HG03159 (cell line): ENCODE measurements around the gene PJVK.
A peak's percentile ranks its signal among the peaks of the same experiment; 100 is the strongest.
"Not testable (repeated sequence)": the region's sequence is repeated elsewhere in the genome, so short reads cannot be mapped to it uniquely, and the experiment has no call there.

Source experiments
- ATAC-seq: cut with Tn5 transposase; IDR thresholded peaks from one replicate; pipeline ENCODE4 v1.9.1; 2021; ENCODE audit warnings: mild to moderate bottlenecking, moderate library complexity; ENCODE audit not compliant: unreplicated experiment

The PJVK gene, protein sequence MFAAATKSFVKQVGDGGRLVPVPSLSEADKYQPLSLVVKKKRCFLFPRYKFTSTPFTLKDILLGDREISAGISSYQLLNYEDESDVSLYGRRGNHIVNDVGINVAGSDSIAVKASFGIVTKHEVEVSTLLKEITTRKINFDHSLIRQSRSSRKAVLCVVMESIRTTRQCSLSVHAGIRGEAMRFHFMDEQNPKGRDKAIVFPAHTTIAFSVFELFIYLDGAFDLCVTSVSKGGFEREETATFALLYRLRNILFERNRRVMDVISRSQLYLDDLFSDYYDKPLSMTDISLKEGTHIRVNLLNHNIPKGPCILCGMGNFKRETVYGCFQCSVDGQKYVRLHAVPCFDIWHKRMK

DNA sequence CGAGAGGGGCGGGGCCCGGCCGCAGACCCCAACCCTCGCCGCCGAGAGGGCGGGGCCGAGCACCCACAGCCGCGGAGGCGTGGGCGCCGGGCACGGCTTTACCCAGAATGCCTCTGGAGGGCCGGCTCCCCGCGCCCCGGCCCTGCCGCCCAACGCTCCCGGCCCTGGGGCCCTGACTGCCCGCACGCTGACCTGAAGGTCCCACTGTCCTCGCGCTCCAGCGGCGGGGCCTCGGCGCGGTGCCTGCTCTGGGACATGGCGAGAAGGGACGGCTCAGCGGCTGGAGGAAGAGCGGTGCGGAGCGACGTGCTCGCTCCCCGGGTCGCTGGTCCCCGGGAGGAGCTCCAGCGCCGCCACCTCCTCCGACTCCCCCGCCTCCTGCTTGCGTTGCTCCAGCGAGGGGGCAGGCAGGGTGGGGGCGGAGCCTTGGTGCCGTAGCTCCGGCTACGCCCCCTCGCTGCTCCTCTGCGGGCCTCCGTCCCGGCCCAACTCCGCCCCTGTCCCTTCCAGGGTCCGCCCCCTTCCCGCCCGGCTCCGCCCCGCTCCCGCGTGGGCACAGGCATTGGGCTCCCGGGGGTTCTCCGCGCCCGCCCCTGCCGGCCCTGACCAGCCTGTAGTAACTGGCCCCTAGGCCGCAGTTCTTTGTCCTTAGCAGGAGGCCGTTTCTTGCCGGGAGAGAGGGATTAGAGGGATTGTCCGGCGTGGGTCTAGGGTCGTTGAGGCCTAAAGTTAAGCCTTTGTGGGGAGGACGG, at the start of gene PJVK, which contains the start of gene PRKRA:
TSS of gene PJVK (plus strand) at position 605 of the 752 bp plus-strand sequence. CDS start 2,032 bp downstream, outside the sequence.
TSS of gene PRKRA (minus strand) at position 402 of the 752 bp plus-strand sequence. CDS start at position 257, 145 bp downstream.
- ATAC-seq: peak; percentile 83

DNA sequence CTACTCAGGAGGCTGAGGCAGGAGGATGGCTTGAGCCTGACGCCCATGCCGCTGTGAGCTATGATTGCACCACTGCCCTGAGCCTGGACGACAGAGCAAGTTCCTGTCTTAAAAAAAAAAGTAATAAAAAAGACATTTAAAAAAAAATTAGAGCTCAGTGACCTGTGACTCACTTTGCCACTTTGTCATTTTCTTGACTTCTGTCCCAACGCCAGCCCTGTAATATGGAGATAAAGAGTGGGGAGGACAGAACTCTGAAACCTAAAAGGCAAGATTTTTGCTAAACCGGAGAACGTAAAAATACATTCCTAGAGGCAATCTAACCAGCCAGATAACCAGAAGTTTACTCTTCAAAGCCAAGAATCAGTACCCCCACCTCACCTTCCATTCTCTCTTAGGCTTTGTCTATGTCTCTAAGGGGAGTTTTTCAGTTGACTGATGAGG, 49.2 kb upstream of the PJVK start:
- ATAC-seq: no peak

DNA sequence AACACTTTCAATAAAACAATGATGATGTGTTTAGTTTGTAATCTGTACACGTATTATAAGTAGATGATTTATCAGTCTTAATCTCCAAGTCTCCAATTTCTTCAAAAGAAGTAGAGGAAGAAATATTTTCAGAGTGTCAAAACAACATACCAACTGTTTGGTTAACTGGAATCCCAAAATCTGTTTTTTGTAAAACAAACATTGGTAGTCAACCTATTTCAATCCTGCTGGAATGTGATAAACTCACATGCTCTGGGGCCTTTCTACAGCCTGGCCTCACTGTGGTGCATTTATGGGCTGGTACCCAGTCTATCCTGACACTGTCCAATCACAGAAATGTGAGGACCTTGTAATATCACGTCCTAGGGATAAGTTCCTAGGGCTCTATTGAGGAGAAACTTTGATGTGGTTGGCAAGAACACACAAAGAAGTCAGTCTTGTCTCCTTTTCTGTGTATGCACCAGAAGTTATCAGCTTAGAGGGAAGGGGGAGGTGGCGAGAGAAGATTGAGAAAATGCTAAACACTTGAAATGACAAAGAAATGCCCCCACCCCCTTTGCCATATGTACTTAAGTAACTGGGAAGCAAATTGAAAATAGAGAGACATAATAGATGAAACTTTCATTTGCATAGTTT, 47.4 kb upstream of the PJVK start:
- ATAC-seq: peak; percentile 39

DNA sequence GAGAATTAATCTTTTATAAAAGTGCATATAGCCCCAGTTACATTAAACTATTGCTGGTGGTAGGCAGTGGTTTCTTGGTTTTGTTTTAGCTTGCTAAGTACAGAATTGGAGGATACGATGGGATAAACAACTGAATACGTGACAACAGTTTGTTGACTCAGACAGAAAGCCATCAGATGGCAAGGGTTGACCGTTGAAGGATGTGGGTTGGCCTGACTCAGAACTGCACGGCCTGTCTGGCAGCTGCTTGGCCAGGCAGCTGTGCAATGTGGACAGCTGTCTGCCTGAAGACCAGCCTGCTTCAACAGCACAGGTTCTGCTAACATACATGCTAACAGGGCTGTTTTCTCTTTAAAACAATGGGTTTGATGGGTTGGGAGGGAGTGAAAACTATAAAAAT, 46.8 kb upstream of the PJVK start:
- peak; percentile 99 for ATAC-seq

DNA sequence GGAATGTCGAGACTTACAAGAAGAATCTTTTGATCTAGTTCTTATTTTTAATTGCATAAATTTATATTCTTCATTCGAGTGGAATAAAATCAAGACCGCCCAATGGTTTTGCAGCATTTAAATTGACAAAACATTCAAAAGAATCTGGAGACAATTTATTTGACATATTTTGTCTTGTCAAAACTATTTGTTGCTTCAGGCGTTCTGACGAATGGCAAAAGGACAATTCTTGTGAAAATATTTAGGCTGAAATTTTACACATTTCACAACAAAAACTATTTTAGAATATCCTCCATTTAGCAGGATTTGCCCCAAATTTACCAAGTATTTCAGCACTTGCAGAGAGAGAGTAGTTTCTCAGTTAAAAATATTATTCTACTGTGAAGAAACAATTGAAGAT, 41.9 kb upstream of the PJVK start:
- no peak for ATAC-seq

DNA sequence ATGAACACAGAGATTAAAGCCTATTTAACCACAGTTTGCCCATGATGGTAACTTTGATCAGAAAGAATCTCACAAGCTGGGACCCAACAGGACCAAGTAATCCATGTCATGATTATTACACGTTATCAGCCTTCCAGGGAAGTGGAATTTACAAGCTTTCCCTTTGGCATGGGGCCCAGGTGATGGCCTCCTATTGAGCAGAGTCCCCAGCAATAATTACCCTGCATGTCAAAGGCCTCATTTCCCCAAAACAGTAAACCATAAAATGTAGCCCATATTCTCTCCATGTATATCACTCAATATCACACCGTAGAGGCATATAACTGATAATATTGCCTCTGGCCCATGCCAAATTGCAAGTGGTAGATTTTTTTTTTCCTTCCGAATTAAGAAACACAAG, 39.1 kb upstream of the PJVK start:
- no peak for ATAC-seq

DNA sequence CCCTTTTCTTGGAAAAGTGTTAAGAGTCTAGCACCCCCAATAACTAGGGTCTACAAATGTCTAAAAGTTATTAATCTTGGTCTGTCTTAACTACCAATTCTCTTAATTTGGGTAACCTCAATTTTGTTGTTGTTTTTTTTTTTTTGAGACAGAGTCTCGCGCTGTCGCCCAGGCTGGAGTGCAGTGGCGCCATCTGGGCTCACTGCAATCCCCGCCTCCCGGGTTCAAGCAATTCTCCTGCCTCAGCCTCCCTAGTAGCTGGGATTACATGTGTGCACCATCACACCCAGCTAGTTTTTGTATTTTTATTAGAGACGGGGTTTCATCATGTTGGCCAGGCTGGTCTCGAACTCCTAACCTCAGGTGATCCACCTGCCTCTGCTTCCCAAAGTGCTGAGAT, 38.7 kb upstream of the PJVK start:
- ATAC-seq: not testable (repeated sequence)

DNA sequence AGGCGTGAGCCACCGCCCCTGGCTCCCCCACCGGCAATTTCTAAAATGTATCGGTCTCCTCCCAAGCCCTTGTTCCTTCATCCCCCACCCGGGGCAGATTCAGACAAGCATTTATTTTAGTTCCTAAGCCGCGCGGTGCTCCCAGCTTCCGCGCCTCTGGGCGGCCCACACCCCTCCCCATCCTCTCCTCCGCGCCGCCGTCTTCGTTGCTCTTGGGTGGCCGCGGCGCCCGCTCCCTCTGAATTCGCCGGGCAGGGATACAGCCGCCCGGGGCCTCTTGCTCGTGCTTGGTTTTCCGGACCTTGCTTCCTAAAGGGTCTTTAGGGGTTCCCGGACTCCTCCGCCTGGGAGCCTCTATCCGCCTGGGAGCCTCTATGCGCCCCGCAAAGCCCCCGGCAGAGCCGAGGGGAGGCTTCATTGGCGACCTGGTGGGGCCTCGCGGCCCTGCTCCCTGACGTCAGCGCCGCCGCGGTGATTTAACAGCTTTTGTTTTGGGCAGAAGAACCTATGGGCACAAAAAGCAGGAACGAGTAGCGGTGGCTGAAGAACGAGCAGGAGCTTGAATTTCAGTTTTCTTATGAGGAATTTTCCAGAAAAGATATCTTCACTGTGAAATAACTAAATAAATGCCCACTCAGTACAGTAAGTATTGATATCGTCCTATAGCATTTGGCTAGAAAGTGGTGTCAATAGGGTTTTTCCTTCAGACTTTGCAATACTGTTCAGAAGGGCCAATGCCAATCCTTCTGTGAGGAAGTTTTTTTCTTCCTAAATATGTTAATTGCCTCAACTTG, 37.5 kb upstream of the PJVK start:
- peak; percentile 78 for ATAC-seq

DNA sequence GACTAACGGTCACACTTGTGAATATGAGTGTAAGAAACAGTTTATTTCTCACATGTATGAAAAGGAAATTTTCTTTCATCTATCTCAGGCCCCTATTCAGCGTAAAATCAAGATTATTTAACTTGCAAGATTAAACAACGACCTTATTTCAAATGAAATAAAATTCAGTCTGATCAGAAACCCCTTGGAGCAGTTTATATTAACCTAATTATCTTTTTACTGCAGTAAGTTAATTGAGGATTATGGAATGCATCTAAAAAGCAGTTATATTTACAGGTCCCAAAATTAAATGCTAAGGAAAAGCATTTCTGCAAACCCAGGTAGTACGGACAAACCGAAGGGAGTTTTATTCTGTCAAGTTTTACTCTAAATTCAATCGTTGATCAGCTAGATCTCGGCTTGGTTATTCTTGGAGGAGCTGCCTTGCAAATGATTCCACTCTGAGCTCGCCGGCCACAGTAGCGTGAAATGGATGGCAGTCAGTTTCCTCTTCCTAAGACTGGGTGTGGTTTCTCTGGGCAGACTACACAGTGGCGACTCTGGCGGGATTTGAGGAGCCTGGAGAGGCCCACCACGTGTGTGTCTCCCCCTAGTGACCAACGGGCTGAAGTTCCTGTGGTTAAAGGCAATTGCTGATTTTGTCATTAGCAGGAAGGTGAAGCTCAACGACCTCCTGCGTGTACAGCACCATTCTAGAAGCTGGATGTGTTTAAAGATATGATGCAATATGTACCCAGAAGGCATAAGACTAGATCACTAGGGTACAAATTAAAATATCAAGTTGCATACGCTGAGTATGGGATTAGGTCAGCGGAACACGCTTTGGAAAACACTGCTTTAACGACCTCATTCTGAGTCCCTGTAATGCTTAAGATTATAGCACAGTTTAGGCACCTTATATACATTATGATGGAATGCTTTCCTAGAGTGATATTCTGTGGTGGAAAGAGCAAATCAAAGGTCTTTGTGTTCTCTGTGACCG, 36.6 kb upstream of the PJVK start:
- peak; percentile 73 for ATAC-seq

DNA sequence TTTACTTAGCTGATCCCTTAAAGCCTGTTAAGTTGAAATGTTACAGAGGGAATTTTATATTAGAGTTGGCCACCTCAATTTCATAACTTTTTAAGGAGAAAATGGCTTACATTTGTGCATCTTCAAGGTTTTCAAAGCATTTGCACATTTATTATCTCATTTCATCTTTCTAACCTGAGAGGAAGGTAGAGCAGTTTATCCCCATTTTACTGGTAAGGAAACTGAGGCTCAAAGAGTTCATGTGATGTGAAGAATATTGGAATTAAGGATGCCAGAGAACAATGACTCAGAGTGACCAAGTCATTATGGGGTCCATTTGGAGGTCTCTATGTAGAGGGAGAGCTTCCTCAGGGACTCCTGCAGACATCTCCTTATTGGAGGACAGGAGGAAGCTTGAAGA, 35.2 kb upstream of the PJVK start:
- no peak for ATAC-seq

DNA sequence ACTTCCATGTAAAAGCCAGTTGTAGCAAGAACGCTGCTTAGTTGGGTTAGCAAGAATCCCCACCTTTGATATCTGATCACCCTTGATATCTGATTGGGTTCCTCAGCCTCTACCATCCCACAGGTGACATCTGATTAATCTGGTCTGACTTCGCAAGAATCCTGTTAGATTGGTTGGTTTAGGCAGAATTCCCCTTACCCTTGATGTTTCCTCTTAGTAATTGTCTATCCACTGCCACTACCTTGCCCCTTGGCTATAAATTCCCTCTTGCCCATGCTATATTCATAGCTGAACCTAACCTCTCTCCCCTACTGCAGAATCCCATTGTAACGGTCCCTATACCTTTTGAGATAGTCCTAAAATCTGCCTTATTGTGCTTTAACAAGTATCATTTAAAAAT, 33.3 kb upstream of the PJVK start:
- no peak for ATAC-seq

DNA sequence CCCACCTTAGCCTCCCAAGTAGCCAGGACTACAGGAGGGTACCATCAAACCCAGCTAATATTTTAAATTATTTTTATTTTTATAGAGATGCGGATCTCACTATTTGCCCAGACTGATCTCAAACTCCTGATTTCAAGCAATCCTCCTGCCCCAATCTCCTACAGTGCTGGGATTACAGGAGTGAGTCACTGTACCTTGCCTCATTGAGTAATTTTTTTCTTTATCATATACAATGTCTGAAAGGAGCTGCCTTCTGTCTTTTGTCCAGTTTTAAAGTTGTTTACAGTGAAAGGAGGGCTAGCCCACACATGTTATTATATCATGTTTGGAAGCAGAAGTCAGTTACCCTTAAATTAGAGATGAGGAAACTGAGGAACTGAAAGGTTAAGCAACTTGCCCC, 32.8 kb upstream of the PJVK start:
- ATAC-seq: no peak

DNA sequence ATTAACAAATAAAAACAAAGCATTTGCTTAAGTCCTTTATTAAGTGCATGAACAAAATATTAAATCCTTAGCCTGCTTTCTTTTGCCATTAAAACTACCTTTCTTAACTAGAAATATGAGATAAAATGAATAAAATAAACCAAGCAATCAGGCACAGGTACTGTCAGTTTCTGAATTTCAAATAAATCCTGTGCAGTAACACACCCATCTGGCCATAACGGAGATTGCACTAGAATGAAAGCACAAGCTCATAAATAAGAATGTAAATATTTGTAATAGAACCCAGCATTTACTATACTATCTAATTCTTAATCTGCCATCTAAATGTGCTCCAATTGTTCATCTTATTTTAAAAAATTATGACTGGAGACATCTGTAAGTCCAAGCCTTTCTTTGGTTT, 32.1 kb upstream of the PJVK start:
- ATAC-seq: no peak

DNA sequence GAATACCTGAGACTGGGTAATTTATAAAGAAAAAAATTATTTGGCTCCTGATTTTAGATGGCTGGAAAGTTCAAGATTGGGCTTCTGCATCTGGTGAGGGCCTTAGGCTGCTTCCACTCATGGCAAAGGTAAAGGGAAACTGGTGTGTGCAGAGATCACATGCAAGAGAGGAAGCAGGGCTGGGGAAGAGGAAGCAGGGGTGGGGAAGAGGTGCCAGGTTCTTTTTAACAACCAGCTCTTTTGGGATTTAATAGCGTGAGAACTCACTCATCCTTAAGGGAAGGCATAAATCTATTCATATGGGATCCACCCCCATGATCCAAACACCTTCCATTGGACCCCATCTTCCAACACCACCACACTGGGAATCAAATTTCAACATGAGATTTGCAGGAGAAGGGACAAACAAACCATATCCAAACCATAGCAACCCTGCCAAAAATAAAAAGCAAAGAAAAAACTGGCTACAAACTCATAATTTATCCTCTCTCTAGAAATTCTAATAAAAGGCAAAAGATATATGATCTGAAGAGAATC, 30.6 kb upstream of the PJVK start:
- ATAC-seq: no peak

DNA sequence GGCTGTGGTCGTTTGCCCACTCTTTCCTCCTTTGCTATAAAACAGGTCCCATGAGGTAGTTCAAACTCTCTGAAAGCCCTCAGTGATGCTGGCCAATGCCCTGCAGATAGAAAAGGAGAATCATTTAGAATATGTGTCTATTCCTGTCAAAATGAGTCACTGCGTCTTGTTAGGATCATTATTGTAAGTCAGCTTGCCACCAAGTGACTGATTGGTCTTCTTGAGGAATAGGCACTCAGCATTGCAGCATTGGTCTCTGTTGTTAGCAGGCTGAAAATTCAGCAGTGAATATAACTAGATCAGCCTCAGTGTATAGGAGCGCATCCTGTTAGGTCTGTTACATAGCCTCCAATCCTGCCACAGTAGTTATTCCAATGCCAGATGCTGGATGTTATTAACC, 29.1 kb upstream of the PJVK start:
- no peak for ATAC-seq

DNA sequence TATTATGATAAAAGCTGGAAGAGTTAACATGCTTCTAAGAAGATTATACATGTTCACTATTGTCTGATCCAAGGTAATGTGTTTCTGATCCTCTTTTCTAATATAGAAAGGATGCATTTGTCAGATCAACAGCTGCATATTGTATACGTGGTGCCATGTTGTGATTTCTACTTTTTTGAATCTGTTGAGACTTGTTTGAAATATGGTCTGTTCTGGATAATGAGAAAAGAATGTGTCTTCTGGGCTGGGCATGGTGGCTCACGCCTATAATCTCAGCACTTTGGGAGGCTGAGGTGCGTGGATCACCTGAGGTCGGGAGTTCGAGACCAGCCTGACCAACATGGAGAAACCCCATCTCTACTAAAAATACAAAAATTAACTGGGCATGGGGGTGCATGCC, 27.4 kb upstream of the PJVK start:
- ATAC-seq: not testable (repeated sequence)

DNA sequence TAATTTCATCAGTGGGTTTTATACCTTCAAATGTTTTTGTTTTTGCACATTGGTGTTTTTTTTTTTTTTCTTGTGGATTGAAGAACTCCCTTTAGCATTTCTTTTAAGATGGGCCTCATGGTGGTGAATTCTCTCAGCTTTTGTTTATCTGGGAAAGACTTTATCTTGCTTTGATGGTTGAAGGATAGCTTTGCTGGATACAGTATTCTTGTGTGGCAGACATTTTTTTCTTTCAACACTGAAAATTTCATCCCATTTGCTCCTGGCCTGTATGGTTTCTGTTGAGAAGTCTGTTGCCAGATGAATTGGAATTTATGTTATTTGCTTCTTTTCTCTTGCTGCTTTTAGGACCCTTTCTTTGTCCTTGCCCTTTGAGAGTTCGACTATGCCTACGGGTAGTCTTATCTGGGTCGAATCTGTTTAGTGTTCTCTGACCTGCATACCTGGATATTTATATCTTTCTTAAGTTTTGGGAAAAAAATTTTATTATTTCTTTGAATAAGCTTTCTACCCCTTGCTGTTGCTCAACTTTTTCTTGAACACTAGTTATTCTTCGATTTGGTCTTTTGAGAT, 25.8 kb upstream of the PJVK start:
- ATAC-seq: no peak

DNA sequence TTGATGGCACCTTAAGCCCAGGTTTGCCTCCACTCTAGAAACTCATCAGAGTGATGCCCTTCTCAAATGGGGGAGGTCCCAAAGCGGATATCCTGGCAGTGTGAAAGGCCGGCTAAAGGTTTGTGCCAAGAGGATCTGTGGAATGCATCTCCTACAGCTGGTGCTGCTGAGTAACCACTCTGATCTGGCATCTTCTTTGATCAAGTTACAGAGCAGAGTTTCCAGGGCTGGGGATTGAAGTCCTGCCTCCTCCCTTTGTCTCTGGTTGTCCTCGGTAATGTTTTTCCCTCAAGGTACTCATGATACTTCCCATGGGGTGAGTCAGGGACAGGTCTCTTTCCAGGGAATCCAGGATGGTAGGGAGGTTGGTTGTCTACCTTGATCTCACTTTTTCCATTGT, 24.8 kb upstream of the PJVK start:
- no peak for ATAC-seq

DNA sequence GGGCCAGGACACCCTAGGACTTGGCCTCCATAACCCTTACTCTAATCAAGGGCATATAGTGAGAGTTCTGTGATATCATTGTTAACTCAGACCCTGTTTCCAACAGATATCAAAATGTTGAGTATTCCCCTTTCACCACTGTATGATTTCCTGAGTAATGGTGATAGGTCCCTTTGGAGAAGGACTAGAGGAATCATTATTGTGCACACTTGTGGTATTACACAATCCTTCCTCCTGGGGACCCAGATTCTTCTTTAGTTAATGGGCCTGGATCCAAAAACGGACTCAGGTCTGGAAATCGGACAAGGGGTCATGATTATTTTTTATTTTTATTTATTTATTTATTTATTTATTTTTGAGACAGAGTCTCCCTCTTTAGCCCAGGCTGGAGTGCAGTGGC, 23.7 kb upstream of the PJVK start:
- ATAC-seq: no peak
